Spleen (tissue), 7 donors: Measurements from ENCODE around the gene GEMIN4.

Experiments used
- CTCF ChIP-seq, 11 experiments: fragments of 200-600 bp in 7 of 11; fragments of 450-650 bp in 4 of 11; sonication (generic) in 4 of 11; IDR thresholded peaks in 8 of 11; conservative IDR thresholded peaks in 3 of 11; 1 replicate in 7 of 11; 2 replicates in 4 of 11; pipeline versions ENCODE4 v1.4.0 to v1.8.0; 2016 to 2021; ENCODE audit warnings: antibody characterized with exemption in 11 of 11, inconsistent platforms in 4 of 11, mild to moderate bottlenecking in 1 of 11
- POLR2AphosphoS5 ChIP-seq, 3 donors: sonication (generic); formaldehyde crosslinking; IDR thresholded peaks; one replicate each; pipeline ENCODE4 v1.5.1; 2017; ENCODE audit warnings: antibody characterized with exemption in 3 of 3
- donor health status: DM: no; HTN: no; CAD: no; lungs with moderate emphysema.
- donor health status: DM: no; HTN: no; CAD: no.
- donor health status: DM: no; HTN: no; CAD: no.

- TF ChIP-seq CTCF (IDR thresholded peaks at IDR 0.05 in 8 of 11, conservative IDR thresholded peaks at IDR 0.05 in 3 of 11) (no peak), POLR2AphosphoS5 (IDR thresholded peaks at IDR 0.05) (no peak)
Observed at GRCh38 chr17:795276-795675, 43.2 kb upstream of the GEMIN4 start.
